AG09309 (cell line): ENCODE data around the gene PIPOX.

Experiments used
- DNase-seq: peaks from one replicate; pipeline ENCODE4 v3.0.0-alpha.2; 2010; ENCODE audit warnings: low read depth
- H3K4me3 ChIP-seq: 2 replicates; pipeline ENCODE4 v1.5.1; 2011; ENCODE audit warnings: mild to moderate bottlenecking, low read depth, low read length, moderate library complexity; ENCODE audit not compliant: control insufficient read depth
- CTCF ChIP-seq: IDR thresholded peaks from 2 replicates; pipeline ENCODE4 v1.5.1; 2011; ENCODE audit warnings: mild to moderate bottlenecking, low read depth, low read length, inconsistent platforms; ENCODE audit not compliant: insufficient read depth, control insufficient read depth; ENCODE audit errors: missing control alignments

PIPOX gene

DNA sequence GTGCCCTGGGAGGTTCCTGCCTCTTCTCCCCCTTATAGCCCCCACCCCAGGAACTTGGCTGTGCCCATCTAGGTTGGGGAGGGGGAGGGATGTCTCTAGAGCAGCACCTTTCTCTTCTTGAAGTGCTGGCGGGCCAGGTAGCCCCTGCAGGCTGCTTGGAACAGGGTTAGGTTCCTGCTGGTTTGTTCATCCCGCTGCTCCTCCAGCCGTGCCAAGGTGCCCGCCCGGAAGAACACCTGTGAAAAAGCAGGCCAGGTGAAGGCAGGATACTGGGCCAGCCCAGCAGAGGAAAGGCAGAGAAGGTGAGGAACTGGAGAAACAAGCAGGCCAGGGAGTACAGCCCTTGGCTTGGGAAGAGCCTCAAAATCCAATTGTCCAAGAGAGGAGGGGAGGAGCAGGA lies 56.6 kb downstream of the PIPOX start:
- no peak overlapping the region for H3K4me3 ChIP-seq
- TF ChIP-seq CTCF, result no peak
- no peak for DNase-seq

DNA sequence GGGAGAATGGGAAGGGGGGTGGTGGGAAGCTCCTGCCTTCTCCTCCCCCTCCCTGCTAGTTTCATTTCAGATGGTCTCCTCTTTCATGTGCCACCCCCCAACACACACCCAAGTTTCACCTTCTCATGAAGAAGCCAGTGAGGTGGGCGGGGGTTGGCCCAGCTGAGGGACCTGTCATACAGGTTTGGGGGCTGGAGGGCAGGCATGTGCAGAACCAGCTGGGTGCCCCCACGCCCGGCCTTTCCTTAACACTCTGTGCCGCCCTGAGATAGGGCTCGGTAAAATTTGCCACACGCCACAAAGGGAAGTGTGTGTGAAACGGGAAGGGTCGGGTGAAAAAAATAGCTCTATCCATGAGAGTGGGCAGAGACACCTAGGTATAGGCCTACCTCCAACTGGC lies 57.4 kb downstream of the PIPOX start:
- TF ChIP-seq CTCF, result no peak
- no peak for DNase-seq
- H3K4me3 ChIP-seq, result no peak overlapping the region

- no peak for DNase-seq
- TF ChIP-seq CTCF, result no peak
- H3K4me3 ChIP-seq, result no peak overlapping the region
These were observed 59.1 kb downstream of the PIPOX start for GRCh38 chr17:29102046-29102445.

- H3K4me3 ChIP-seq, result no peak overlapping the region
- no peak for TF ChIP-seq CTCF
- DNase-seq, result no peak
These were observed 59.8 kb downstream of the PIPOX start for GRCh38 chr17:29102741-29103181.

GRCh38 chr17:29103341-29103740 lies 60.4 kb downstream of the PIPOX start:
- no peak for TF ChIP-seq CTCF
- no peak for DNase-seq
- no peak overlapping the region for H3K4me3 ChIP-seq
